Kidney epithelial cell (primary cell): ENCODE measurements around the gene DIPK2A. TPM values are rescaled to one million over a fixed set of nuclear protein-coding genes. Genes with fewer than 3 reads are reported as not detected.

Experiments used
- DNase-seq: peaks from one replicate; pipeline ENCODE4 v3.0.0-alpha.2; 2010; ENCODE audit warnings: low read depth
- H3K27me3 ChIP-seq: 2 replicates; pipeline ENCODE4 v1.6.0; 2011; ENCODE audit warnings: low read length; ENCODE audit not compliant: control insufficient read depth, insufficient read depth
- H3K36me3 ChIP-seq: 2 replicates; pipeline ENCODE4 v1.5.1; 2011; ENCODE audit warnings: low read length; ENCODE audit not compliant: control insufficient read depth, insufficient read depth
- H3K4me3 ChIP-seq: 2 replicates; pipeline ENCODE4 v1.5.1; 2011; ENCODE audit warnings: low read depth, mild to moderate bottlenecking, control low read depth, low read length
- total RNA-seq: library from RNA; depleted of rRNA; stranded (reverse); fragments of >200 nt; gene quantifications from 2 replicates; pipeline ENCODE4 v1.2.3, GENCODE V29; 2015
- TF ChIP-seq, protein P1 (sequence below): IDR thresholded peaks from 2 replicates; pipeline ENCODE4 v1.5.1; 2011; ENCODE audit warnings: mild to moderate bottlenecking, moderate library complexity, low read length, control low read depth, inconsistent platforms; ENCODE audit not compliant: insufficient read depth, poor library complexity, severe bottlenecking

The DIPK2A gene
- total RNA-seq, 1 donor from 2014 or later, result 9.4 TPM

- H3K4me3 ChIP-seq, result no peak overlapping the region
- TF ChIP-seq, protein P1, sequence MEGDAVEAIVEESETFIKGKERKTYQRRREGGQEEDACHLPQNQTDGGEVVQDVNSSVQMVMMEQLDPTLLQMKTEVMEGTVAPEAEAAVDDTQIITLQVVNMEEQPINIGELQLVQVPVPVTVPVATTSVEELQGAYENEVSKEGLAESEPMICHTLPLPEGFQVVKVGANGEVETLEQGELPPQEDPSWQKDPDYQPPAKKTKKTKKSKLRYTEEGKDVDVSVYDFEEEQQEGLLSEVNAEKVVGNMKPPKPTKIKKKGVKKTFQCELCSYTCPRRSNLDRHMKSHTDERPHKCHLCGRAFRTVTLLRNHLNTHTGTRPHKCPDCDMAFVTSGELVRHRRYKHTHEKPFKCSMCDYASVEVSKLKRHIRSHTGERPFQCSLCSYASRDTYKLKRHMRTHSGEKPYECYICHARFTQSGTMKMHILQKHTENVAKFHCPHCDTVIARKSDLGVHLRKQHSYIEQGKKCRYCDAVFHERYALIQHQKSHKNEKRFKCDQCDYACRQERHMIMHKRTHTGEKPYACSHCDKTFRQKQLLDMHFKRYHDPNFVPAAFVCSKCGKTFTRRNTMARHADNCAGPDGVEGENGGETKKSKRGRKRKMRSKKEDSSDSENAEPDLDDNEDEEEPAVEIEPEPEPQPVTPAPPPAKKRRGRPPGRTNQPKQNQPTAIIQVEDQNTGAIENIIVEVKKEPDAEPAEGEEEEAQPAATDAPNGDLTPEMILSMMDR, result no peak
- no peaks in the 10 kb centered on the region for H3K36me3 ChIP-seq
- DNase-seq, result no peak
- H3K27me3 ChIP-seq, result no peaks in the 10 kb centered on the region
Measured at GRCh38 chr3:143957453-143957852, 14.2 kb upstream of the DIPK2A start.

DNA sequence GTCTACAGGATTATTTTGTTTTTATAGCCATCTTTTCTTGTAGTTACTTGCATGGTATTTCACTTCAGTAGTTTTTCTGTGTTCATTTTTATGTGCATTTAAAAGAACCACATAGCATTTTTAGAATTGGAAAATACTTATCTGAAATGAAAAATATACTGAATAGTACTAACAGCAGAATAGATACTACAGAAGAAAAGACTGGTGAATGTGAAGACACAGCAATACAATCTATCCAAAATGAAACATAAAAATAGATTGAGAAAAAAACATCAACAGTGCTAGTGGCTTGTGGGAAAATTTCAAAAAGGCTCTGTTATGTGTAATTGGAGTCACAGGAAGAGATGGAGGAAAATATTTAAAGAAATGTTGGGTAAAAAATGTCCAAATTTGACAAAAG is 12.7 kb upstream of the DIPK2A start:
- TF ChIP-seq, protein P1, result no peak
- H3K36me3 ChIP-seq, result no peaks in the 10 kb centered on the region
- DNase-seq, result no peak
- H3K27me3 ChIP-seq, result no peaks in the 10 kb centered on the region
- H3K4me3 ChIP-seq, result no peak overlapping the region

- DNase-seq, result no peak
- no peaks in the 10 kb centered on the region for H3K27me3 ChIP-seq
- H3K36me3 ChIP-seq, result no peaks in the 10 kb centered on the region
- no peak overlapping the region for H3K4me3 ChIP-seq
- TF ChIP-seq, protein P1, result no peak
Measured at GRCh38 chr3:143961342-143961741, 10.3 kb upstream of the DIPK2A start.

- no peak overlapping the region for H3K4me3 ChIP-seq
- H3K27me3 ChIP-seq, result no peaks in the 10 kb centered on the region
- H3K36me3 ChIP-seq, result no peaks in the 10 kb centered on the region
- DNase-seq, result no peak
- TF ChIP-seq, protein P1, result no peak
Measured at GRCh38 chr3:143963946-143964345, 7.7 kb upstream of the DIPK2A start.

- H3K4me3 ChIP-seq, result peak overlapping the region; percentile 69
- H3K27me3 ChIP-seq, result no peaks in the 10 kb centered on the region
- H3K36me3 ChIP-seq, result no peaks in the 10 kb centered on the region
- TF ChIP-seq, protein P1, result no peak
- DNase-seq, result no peak
Measured at GRCh38 chr3:143970773-143971358, 757 bp upstream of the DIPK2A start.

GRCh38 chr3:143972155-143972504 is 507 bp downstream of the DIPK2A start:
- Histone ChIP-seq H3K36me3 (no peaks in the 10 kb centered on the region), H3K4me3 (peak overlapping the region; percentile 69), H3K27me3 (no peaks in the 10 kb centered on the region)
- no peak for DNase-seq
- TF ChIP-seq, protein P1, result no peak
